CD14-positive monocyte (primary cell): ENCODE results near the gene TIMM21. TPM values are rescaled to one million over a fixed set of nuclear protein-coding genes. Genes with fewer than 3 reads are reported as not detected.

Source experiments
- DNase-seq, 3 donors: peaks; one replicate each; pipeline ENCODE4 v3.0.0-alpha.2; 2011 to 2022
- H2AFZ ChIP-seq: 2 replicates; pipeline ENCODE4 v1.6.0; 2012; ENCODE audit warnings: mild to moderate bottlenecking, low read depth, low read length, inconsistent platforms; ENCODE audit not compliant: insufficient read depth, poor library complexity, severe bottlenecking
- H3K27ac ChIP-seq, 2 donors: 1 replicate in 1 of 2; 2 replicates in 1 of 2; pipeline ENCODE4 v1.5.1; 2012 to 2013; ENCODE audit warnings: low read length in 2 of 2, control low read depth in 1 of 2, inconsistent platforms in 1 of 2, low read depth in 1 of 2, mild to moderate bottlenecking in 1 of 2
- H3K27me3 ChIP-seq, 2 donors: one replicate each; pipeline versions ENCODE4 v1.6.0 to v1.6.1; 2011 to 2013; ENCODE audit warnings: low read length in 2 of 2; ENCODE audit not compliant: control insufficient read depth in 2 of 2, insufficient read depth in 2 of 2
- H3K36me3 ChIP-seq, 2 donors: replicated peaks in 1 of 2; 1 replicate in 1 of 2; 2 replicates in 1 of 2; pipeline versions ENCODE4 v1.5.1 to v1.6.1; 2012 to 2013; ENCODE audit warnings: low read length in 2 of 2, control low read depth in 1 of 2, inconsistent platforms in 1 of 2, mild to moderate bottlenecking in 1 of 2; ENCODE audit not compliant: insufficient read depth in 2 of 2, control insufficient read depth in 1 of 2
- H3K4me1 ChIP-seq, 2 donors: 1 replicate in 1 of 2; 2 replicates in 1 of 2; pipeline versions ENCODE4 v1.5.1 to v1.6.1; 2012 to 2013; ENCODE audit warnings: low read length in 2 of 2, control low read depth in 1 of 2, inconsistent platforms in 1 of 2, mild to moderate bottlenecking in 1 of 2, moderate library complexity in 1 of 2; ENCODE audit not compliant: insufficient read depth in 2 of 2, control insufficient read depth in 1 of 2
- H3K4me2 ChIP-seq: replicated peaks from 2 replicates; pipeline ENCODE3; 2012; ENCODE audit warnings: low read length, moderate library complexity, mild to moderate bottlenecking; ENCODE audit not compliant: poor library complexity, severe bottlenecking; ENCODE audit errors: extremely low read depth
- H3K4me3 ChIP-seq, 3 experiments: fragments of 200-600 bp in 1 of 3; sonication (generic) in 1 of 3; replicated peaks in 1 of 3; 1 replicate in 2 of 3; 2 replicates in 1 of 3; pipeline ENCODE4 v1.5.1; 2011 to 2013; ENCODE audit warnings: low read length in 3 of 3, mild to moderate bottlenecking in 3 of 3, control low read depth in 2 of 3, low read depth in 2 of 3, inconsistent platforms in 1 of 3, moderate library complexity in 1 of 3
- H3K79me2 ChIP-seq: 2 replicates; pipeline ENCODE4 v1.6.0; 2012; ENCODE audit warnings: mild to moderate bottlenecking, control low read depth, inconsistent platforms, low read length, moderate library complexity; ENCODE audit not compliant: insufficient read depth
- H3K9ac ChIP-seq: 2 replicates; pipeline ENCODE4 v1.6.0; 2017; ENCODE audit warnings: low read length, mild to moderate bottlenecking; ENCODE audit not compliant: insufficient read depth, poor library complexity, severe bottlenecking
- H3K9me3 ChIP-seq, 2 donors: replicated peaks in 1 of 2; 1 replicate in 1 of 2; 2 replicates in 1 of 2; pipeline versions ENCODE4 v1.5.1 to v1.6.1; 2012 to 2013; ENCODE audit warnings: low read length in 2 of 2, control low read depth in 1 of 2; ENCODE audit not compliant: control insufficient read depth in 1 of 2, insufficient read depth in 1 of 2
- H4K20me1 ChIP-seq: 2 replicates; pipeline ENCODE4 v1.6.0; 2012; ENCODE audit warnings: mild to moderate bottlenecking, low read length, control low read depth, moderate library complexity; ENCODE audit not compliant: insufficient read depth
- H3K27ac Mint-ChIP-seq, 7 donors: one replicate each; pipeline ENCODE4 v1.8.0; 2020; ENCODE audit warnings: mild to moderate bottlenecking in 7 of 7, mixed read lengths in 7 of 7, moderate library complexity in 6 of 7, inconsistent platforms in 2 of 7
- H3K27me3 Mint-ChIP-seq, 3 donors: one replicate each; pipeline ENCODE4 v1.8.0; 2021 to 2022; ENCODE audit warnings: low read depth in 3 of 3, mild to moderate bottlenecking in 3 of 3, mixed read lengths in 3 of 3, moderate library complexity in 3 of 3, inconsistent platforms in 1 of 3
- H3K36me3 Mint-ChIP-seq, 2 donors: one replicate each; pipeline ENCODE4 v1.8.0; 2020; ENCODE audit warnings: mixed read lengths in 2 of 2, inconsistent platforms in 1 of 2, mild to moderate bottlenecking in 1 of 2
- H3K4me1 Mint-ChIP-seq: one replicate; pipeline ENCODE4 v1.8.0; 2020; ENCODE audit warnings: mild to moderate bottlenecking, mixed read lengths
- H3K4me3 Mint-ChIP-seq, 2 donors: one replicate each; pipeline ENCODE4 v1.8.0; 2020; ENCODE audit warnings: mild to moderate bottlenecking in 2 of 2, mixed read lengths in 2 of 2, moderate library complexity in 1 of 2
- H3K9me3 Mint-ChIP-seq, 7 donors: one replicate each; pipeline ENCODE4 v1.8.0; 2020 to 2022; ENCODE audit warnings: mixed read lengths in 7 of 7, mild to moderate bottlenecking in 6 of 7, moderate library complexity in 6 of 7, inconsistent platforms in 2 of 7
- CTCF ChIP-seq: fragments of 200-600 bp; IDR thresholded peaks from one replicate; pipeline ENCODE4 v1.8.0; 2022; ENCODE audit warnings: antibody characterized with exemption, mild to moderate bottlenecking
- WGBS: methylation state at CpG from one replicate; pipeline ENCODE4 v1.1.5; 2013; ENCODE audit warnings: missing lambda C conversion rate; ENCODE audit not compliant: insufficient coverage; 5-methylcytosine and 5-hydroxymethylcytosine counted together
- intact Hi-C, 2 donors: fragments of 100-400 bp; cut with micrococcal nuclease; formaldehyde crosslinking; loops; one replicate each; pipeline versions ENCODE4 v1.15.0 to v1.15.1; 2023
- polyA plus RNA-seq, 3 donors: library from polyadenylated mRNA; depleted of rRNA in 1 of 3; unstranded in 2 of 3; stranded (reverse) in 1 of 3; fragments of 300-500 nt in 2 of 3; fragments of >200 nt in 1 of 3; fragmentation: Illumina TruSeq in 2 of 3; gene quantifications; 1 replicate in 2 of 3; 2 replicates in 1 of 3; pipeline ENCODE4 v1.2.3, GENCODE V29; 2012 to 2021

Gene TIMM21
- polyA plus RNA-seq, 3 donors = 11.0 to 15.6 (median 14.7) TPM

- Histone ChIP-seq H2AFZ (no peak overlapping the region), H4K20me1 (no peaks in the 10 kb centered on the region), H3K27ac (no peak overlapping the region), H3K79me2 (no peaks in the 10 kb centered on the region), H3K4me2 (no peak overlapping the region), H3K9me3 (no peaks in the 10 kb centered on the region), H3K9ac (no peak overlapping the region), H3K4me3 (no peak overlapping the region), H3K4me1 (no peaks in the 10 kb centered on the region), H3K36me3 (no peaks in the 10 kb centered on the region), H3K27me3 (no peaks in the 10 kb centered on the region)
- Mint-ChIP-seq H3K27ac (no peak overlapping the region), H3K4me3 (no peak overlapping the region), H3K9me3 (no peaks in the 10 kb centered on the region), H3K4me1 (no peaks in the 10 kb centered on the region), H3K27me3 (peaks cover 0 to 6% (median 0%) of the 10 kb centered on the region in 3 donors), H3K36me3 (no peaks in the 10 kb centered on the region)
- WGBS = no CpG with 5 or more reads among the region's 3 CpGs
- intact Hi-C loops = no loop called here
- no peak for DNase-seq
- no peak for TF ChIP-seq CTCF
Observed at GRCh38 chr18:74131124-74131523, 17.2 kb upstream of the TIMM21 start.

GRCh38 chr18:74132201-74132600 is 16.1 kb upstream of the TIMM21 start:
- Histone ChIP-seq H3K9me3 (no peaks in the 10 kb centered on the region), H3K4me1 (no peaks in the 10 kb centered on the region), H3K9ac (no peak overlapping the region), H3K4me3 (no peak overlapping the region), H3K79me2 (no peaks in the 10 kb centered on the region), H3K4me2 (no peak overlapping the region), H2AFZ (no peak overlapping the region), H3K36me3 (no peaks in the 10 kb centered on the region), H3K27me3 (no peaks in the 10 kb centered on the region), H3K27ac (no peak overlapping the region), H4K20me1 (no peaks in the 10 kb centered on the region)
- Mint-ChIP-seq H3K36me3 (no peaks in the 10 kb centered on the region), H3K27ac (no peak overlapping the region), H3K9me3 (no peaks in the 10 kb centered on the region), H3K4me3 (no peak overlapping the region), H3K27me3 (peaks cover 0 to 8% (median 1%) of the 10 kb centered on the region in 3 donors), H3K4me1 (no peaks in the 10 kb centered on the region)
- TF ChIP-seq CTCF = no peak
- DNase-seq = no peak
- 100% methylated on average over 1 of the region's 3 CpGs for WGBS
- intact Hi-C loops = no loop called here
